ENCODE data around the gene C15orf39. TPM values are rescaled to one million over a fixed set of nuclear protein-coding genes. Genes with fewer than 3 reads are reported as not detected.
"Not testable (repeated sequence)": the region's sequence is repeated elsewhere in the genome, so short reads cannot be mapped to it uniquely, and the experiment has no call there.

The C15orf39 gene
- total RNA-seq, 1 donor from 2014 or later, result 3.6 TPM

GRCh38 chr15:75211436-75212199 lies 9.9 kb downstream of the C15orf39 start:
- DNase-seq (ENCODE audit: low read depth in 2 of 2), result no peak

DNA sequence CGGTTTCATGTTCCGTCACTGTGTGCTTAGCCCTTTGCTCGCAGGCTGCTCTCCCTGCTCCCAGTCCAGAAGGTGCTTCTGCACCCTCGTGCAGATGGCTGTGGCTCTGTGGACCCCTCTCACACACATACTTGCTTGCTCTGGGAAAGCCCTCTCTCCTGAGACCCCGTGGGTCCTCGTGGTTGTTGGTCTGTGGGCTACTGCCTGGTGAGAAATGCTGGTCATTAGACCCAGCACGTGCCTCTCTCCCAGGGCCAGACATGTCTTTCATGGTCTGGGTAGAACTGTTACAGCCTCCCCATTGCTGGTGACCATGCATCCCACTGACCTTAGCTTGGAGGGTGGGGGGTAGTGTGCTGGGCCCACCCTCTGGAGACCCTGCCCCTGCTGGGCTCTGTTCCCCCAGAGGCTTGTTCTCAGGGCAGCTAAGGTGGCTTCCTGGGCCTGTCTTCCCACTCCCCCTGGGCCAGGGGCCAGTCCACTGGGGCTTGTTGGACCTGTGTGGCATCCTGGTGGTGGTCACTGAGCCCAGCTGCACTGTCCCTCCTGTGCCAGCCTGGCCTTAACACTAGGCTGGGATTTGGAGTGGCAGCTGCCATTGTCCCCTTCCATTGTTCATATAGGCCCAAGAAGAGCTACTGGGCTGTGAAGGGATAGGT lies 10.6 kb downstream of the C15orf39 start:
- no peak for DNase-seq (ENCODE audit: low read depth in 2 of 2)

DNA sequence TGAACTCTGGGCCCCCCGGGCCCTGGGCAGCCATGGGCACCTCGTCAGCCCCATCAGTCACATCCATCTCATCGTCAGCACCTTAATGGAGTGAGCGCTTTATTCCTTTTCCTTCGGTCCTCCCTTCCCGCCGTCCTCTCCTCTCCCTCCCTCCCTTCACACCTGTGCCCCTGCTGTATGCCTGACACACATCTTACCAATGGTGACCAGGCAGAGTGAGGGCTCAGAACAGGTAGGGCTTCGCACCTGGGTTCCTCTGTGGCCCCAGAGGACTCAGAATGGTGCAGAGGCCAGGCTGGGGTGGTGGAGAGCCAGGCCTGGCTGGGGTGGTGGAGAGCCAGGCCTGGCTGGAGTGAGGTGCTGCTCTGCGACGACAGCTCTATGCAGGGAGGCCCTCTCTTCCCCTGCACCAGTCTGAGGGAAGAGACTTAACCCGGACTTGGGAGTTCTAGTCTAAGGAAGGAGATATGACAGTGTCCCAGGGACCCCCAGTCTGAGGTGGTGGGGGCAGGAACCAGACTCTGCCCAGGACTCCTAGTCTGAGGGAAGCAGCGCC lies 11.6 kb downstream of the C15orf39 start:
- DNase-seq (ENCODE audit: low read depth in 2 of 2), result no peak

GRCh38 chr15:75213768-75214221 lies 12.1 kb downstream of the C15orf39 start:
- DNase-seq (ENCODE audit: low read depth in 2 of 2), result no peak

- DNase-seq (ENCODE audit: low read depth in 2 of 2), result no peak
Measured at GRCh38 chr15:75214293-75215096, 12.8 kb downstream of the C15orf39 start.

DNA sequence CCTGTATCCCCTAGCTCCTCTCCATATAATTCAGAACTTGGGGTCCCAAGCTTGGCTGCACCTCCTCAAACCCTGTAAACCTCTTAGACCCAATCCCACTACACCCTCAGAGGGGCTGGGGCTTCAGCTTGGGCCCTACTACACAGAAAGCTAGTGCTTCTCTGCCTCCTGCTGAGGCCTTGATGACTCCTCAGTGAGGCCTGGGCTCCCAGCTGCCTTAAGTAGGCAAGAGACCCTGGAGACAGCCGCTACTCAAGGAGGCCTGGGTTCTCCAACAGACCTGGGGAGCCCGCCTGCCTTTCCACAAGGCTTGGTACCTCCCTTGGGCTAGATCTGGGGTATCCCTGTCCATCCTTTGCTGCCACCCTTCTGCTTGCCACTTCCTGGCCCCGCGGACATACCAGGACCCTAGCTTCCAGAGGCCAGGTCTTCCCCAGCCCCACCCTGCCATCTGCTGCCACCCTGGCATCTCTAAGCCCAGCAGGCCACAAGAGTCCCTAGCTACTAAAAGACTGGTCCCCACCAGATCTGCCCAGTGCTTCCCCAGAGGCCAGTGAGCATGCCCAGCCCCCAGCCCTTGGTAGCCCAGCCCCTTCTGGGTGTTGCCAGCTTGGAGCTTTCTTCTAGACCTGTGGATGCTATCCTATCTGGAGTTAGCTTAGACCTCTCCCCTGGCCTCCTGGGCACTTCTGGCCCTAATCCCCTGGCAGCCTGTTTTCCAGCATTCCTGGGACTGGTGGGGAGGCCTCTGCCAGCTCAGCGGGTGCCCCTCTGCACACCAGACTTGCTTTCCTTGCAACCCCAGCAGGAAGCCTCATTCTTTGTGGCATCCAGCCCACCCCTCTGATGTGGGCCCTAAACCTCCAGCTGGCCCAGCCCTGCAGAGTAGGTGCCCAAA lies 13.7 kb downstream of the C15orf39 start:
- no peak for DNase-seq (ENCODE audit: low read depth in 2 of 2)

GRCh38 chr15:75217012-75217411 lies 15.3 kb downstream of the C15orf39 start:
- no peak for DNase-seq (ENCODE audit: low read depth in 2 of 2)

- DNase-seq (ENCODE audit: low read depth in 2 of 2), result not testable (repeated sequence)
Measured at GRCh38 chr15:75217574-75217973, 15.9 kb downstream of the C15orf39 start.

GRCh38 chr15:75219507-75219929 lies 17.8 kb downstream of the C15orf39 start:
- DNase-seq (ENCODE audit: low read depth in 2 of 2), result not testable (repeated sequence)

- no peak for DNase-seq (ENCODE audit: low read depth in 2 of 2)
Measured at GRCh38 chr15:75223688-75224087, 22.0 kb downstream of the C15orf39 start.

DNA sequence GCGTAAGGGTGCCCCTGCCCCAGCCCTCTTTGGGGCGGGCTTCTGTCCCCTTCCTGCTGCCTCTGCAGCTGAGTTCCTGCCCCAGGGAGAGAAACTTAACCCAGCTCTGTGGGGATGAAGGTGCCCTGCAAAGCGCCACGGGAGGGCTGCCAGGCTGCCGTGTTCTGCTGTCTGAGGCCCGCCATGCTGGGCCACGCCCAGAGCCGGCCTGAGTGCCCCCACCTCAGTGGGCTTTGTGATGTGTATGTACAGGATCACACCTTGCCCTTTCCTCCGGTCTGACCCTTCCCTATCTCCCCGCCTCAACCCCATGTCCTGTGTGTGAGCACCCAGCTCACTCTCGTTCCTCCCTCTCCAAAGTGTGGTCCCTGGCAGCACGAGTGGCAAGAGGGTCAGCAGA lies 22.6 kb downstream of the C15orf39 start:
- DNase-seq (ENCODE audit: low read depth in 2 of 2), result no peak

DNA sequence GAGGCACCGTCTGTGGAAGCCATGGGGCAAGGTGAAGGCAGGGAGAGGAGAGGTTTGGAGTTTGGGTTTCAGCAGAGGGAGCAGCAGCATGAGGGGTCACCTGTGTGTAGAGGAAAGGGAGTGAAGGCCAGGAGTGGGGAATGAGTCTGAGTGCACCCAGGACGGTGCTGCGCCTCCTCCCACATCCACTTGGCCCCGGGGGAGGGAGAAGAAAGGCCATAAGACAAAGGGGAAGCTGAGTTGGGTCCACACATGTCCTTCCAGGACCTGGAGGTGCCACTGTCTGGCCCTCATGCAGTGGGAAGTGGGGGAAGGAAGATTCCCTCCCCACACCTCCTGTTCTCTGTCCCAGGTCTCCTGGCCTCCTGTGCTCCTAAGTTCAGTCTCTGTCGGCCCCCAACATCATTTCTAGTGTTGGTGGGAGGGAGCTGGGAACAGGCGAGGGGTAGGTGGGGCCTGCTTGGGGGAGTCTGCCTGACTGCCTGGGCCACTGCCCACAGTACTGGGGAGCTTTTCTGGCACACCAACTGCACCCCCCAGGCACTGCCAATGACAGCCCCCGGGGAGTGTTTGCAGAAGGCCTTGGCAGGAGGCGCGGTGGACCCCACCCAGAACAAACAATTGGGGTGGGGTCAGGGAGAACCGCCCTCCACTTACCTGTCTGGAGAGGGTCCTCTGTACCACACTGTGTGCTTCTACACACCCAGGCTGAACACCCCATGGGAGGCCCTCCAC lies 23.6 kb downstream of the C15orf39 start:
- DNase-seq (ENCODE audit: low read depth in 2 of 2), result not testable (repeated sequence)

GRCh38 chr15:75225951-75226732 lies 24.5 kb downstream of the C15orf39 start:
- DNase-seq (ENCODE audit: low read depth in 2 of 2), result no peak

- DNase-seq (ENCODE audit: low read depth in 2 of 2), result not testable (repeated sequence)
Measured at GRCh38 chr15:75227112-75227511, 25.4 kb downstream of the C15orf39 start.

- no peak for DNase-seq (ENCODE audit: low read depth in 2 of 2)
Measured at GRCh38 chr15:75227663-75228280, 26.1 kb downstream of the C15orf39 start.

- no peak for DNase-seq (ENCODE audit: low read depth in 2 of 2)
Measured at GRCh38 chr15:75228787-75229186, 27.1 kb downstream of the C15orf39 start.

GRCh38 chr15:75229191-75230015 lies 27.7 kb downstream of the C15orf39 start:
- DNase-seq (ENCODE audit: low read depth in 2 of 2), result no peak

GRCh38 chr15:75230016-75230343 lies 28.3 kb downstream of the C15orf39 start:
- no peak for DNase-seq (ENCODE audit: low read depth in 2 of 2)

Data from lung microvascular endothelial cell (primary cell).